PC-3 (cell line): ENCODE measurements around the gene CCNG2. TPM values are rescaled to one million over a fixed set of nuclear protein-coding genes. Genes with fewer than 3 reads are reported as not detected.

ENCODE experiments used
- ATAC-seq: fragments of 200-7000 bp; cut with Tn5 transposase; 2 replicates; pipeline ENCODE4 v1.9.1; 2020; ENCODE audit warnings: mild to moderate bottlenecking, moderate library complexity
- BruUV-seq: library from RNA; stranded (reverse); fragments of 400-500 nt; replicated peaks from 2 replicates; lab custom pipeline; 2021; lab: Mats Ljungman, UMichigan
- CTCF ChIA-PET: fragments of 300-600 bp; sonication (Branson Sonifier 250); formaldehyde crosslinking; loops from one replicate; lab custom pipeline; 2022; ENCODE audit warnings: antibody characterized with exemption; lab: Charles Lee
- POLR2A ChIA-PET: fragments of 300-600 bp; sonication (Branson Sonifier 250); formaldehyde crosslinking; loops from one replicate; lab custom pipeline; 2022; ENCODE audit warnings: antibody characterized with exemption; ENCODE audit not compliant: unreplicated experiment; lab: Charles Lee
- DNase-seq: peaks from one replicate; pipeline ENCODE4 v3.0.0-alpha.2; 2015
- H2AFZ ChIP-seq: fragments of 300-600 bp; sonication (generic); 2 replicates; pipeline ENCODE4 v1.6.0; 2016; ENCODE audit warnings: antibody characterized with exemption, low read length
- H3F3A ChIP-seq: fragments of 300-600 bp; sonication (generic); one replicate; pipeline ENCODE4 v1.6.0; 2017; ENCODE audit warnings: antibody characterized with exemption, low read length, control low read depth, mild to moderate bottlenecking; ENCODE audit not compliant: unreplicated experiment
- H3K27ac ChIP-seq: fragments of 300-600 bp; sonication (generic); 2 replicates; pipeline ENCODE4 v1.5.1; 2016; ENCODE audit warnings: mild to moderate bottlenecking, low read length
- H3K27me3 ChIP-seq: fragments of 300-600 bp; sonication (generic); 2 replicates; pipeline ENCODE4 v1.6.1; 2016; ENCODE audit warnings: low read length, mixed read lengths
- H3K36me3 ChIP-seq: fragments of 300-600 bp; sonication (generic); 2 replicates; pipeline ENCODE4 v1.6.1; 2016; ENCODE audit warnings: low read depth, mixed run types, low read length, mixed read lengths
- H3K4me1 ChIP-seq: fragments of 300-600 bp; sonication (generic); 2 replicates; pipeline ENCODE4 v1.5.1; 2016; ENCODE audit warnings: low read length; ENCODE audit not compliant: insufficient read depth
- H3K4me2 ChIP-seq: fragments of 300-600 bp; sonication (generic); 2 replicates; pipeline ENCODE4 v1.6.0; 2016; ENCODE audit warnings: low read length
- H3K4me3 ChIP-seq: fragments of 300-600 bp; sonication (generic); 2 replicates; pipeline ENCODE4 v1.5.1; 2016; ENCODE audit warnings: mild to moderate bottlenecking, low read length, mixed read lengths
- H3K79me2 ChIP-seq: fragments of 300-600 bp; sonication (generic); 2 replicates; pipeline ENCODE4 v1.6.1; 2017; ENCODE audit warnings: low read length, mixed read lengths
- H3K9ac ChIP-seq: fragments of 300-600 bp; sonication (generic); 2 replicates; pipeline ENCODE4 v1.6.0; 2016; ENCODE audit warnings: mild to moderate bottlenecking, low read length
- H3K9me2 ChIP-seq: fragments of 300-600 bp; sonication (generic); replicated peaks from 2 replicates; pipeline ENCODE4 v1.6.1; 2016; ENCODE audit warnings: mixed run types, low read length, mixed read lengths
- H3K9me3 ChIP-seq: fragments of 300-600 bp; sonication (generic); 2 replicates; pipeline ENCODE4 v1.6.1; 2016; ENCODE audit warnings: low read length, mixed read lengths
- H4K20me1 ChIP-seq: fragments of 300-600 bp; sonication (generic); 2 replicates; pipeline ENCODE4 v1.6.1; 2016; ENCODE audit warnings: low read length, mixed read lengths
- EZH2 ChIP-seq: fragments of 300-600 bp; sonication (generic); IDR thresholded peaks from one replicate; pipeline ENCODE4 v1.6.1; 2017; ENCODE audit warnings: antibody characterized with exemption, mild to moderate bottlenecking, low read length; ENCODE audit not compliant: unreplicated experiment
- EZH2phosphoT487 ChIP-seq: fragments of 300-600 bp; sonication (generic); IDR thresholded peaks from 2 replicates; pipeline ENCODE4 v1.6.1; 2018; ENCODE audit warnings: mild to moderate bottlenecking, antibody characterized with exemption, low read length, borderline replicate concordance
- intact Hi-C: fragments of 100-400 bp; cut with micrococcal nuclease; formaldehyde crosslinking; loops from 2 replicates; pipeline ENCODE4 v1.9.0; 2023
- total RNA-seq: library from RNA; depleted of rRNA; stranded (reverse); fragments of >200 nt; gene quantifications from 2 replicates; pipeline ENCODE4 v1.2.3, GENCODE V29; 2014
- TF ChIP-seq, protein P1 (sequence below): fragments of 300-600 bp; sonication (generic); conservative IDR thresholded peaks from 2 replicates; pipeline ENCODE4 v1.5.1; 2017; ENCODE audit warnings: antibody characterized with exemption, low read depth, mild to moderate bottlenecking, low read length

The CCNG2 gene
- total RNA-seq, 1 experiment from 2014 or later: 8.0 TPM

DNA sequence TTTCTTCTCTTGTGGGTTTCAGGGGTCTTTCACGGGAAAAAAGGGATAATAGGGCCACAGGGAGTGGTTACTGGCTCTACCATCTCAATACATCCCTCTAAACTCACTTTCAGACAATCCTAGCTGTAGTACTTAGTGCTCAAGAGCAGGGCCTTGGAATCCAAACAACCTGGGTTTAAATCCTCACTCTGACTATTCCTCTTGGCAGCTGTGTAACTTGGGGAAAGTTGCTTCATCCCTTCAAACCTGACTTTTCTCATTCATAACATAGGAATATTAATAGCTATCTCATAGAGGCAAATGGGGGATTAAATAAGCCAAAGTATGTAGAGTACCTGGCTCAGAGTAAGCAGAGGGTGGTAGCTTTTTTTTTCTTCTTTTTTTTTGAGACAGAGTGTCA, 32.4 kb downstream of the CCNG2 start:
- H4K20me1 ChIP-seq: no peaks in the 10 kb centered on the region
- intact Hi-C loops: no loop called here
- H3F3A ChIP-seq: no peaks in the 10 kb centered on the region
- no peak overlapping the region for H3K4me2 ChIP-seq
- H3K9me3 ChIP-seq: no peaks in the 10 kb centered on the region
- no peak overlapping the region for H3K9ac ChIP-seq
- no peak overlapping the region for H2AFZ ChIP-seq
- ATAC-seq: no peak
- no peaks in the 10 kb centered on the region for H3K79me2 ChIP-seq
- no peak overlapping the region for H3K27ac ChIP-seq
- peaks cover 13% of the 10 kb centered on the region for H3K4me1 ChIP-seq
- DNase-seq: no peak
- no TSS peak for BruUV-seq
- H3K27me3 ChIP-seq: no peaks in the 10 kb centered on the region
- TF ChIP-seq, protein P1, sequence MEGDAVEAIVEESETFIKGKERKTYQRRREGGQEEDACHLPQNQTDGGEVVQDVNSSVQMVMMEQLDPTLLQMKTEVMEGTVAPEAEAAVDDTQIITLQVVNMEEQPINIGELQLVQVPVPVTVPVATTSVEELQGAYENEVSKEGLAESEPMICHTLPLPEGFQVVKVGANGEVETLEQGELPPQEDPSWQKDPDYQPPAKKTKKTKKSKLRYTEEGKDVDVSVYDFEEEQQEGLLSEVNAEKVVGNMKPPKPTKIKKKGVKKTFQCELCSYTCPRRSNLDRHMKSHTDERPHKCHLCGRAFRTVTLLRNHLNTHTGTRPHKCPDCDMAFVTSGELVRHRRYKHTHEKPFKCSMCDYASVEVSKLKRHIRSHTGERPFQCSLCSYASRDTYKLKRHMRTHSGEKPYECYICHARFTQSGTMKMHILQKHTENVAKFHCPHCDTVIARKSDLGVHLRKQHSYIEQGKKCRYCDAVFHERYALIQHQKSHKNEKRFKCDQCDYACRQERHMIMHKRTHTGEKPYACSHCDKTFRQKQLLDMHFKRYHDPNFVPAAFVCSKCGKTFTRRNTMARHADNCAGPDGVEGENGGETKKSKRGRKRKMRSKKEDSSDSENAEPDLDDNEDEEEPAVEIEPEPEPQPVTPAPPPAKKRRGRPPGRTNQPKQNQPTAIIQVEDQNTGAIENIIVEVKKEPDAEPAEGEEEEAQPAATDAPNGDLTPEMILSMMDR: no peak
- no peak for TF ChIP-seq EZH2
- TF ChIP-seq EZH2phosphoT487: no peak
- POLR2A ChIA-PET: no interaction called here
- CTCF ChIA-PET: interaction anchor here (0.6 kb wide), 1 partner anchor 112 kb away, joined by 4 read pairs; no protein-coding TSS in a partner anchor
- no peaks in the 10 kb centered on the region for H3K36me3 ChIP-seq
- H3K4me3 ChIP-seq: no peak overlapping the region
- no peaks in the 10 kb centered on the region for H3K9me2 ChIP-seq

- no peaks in the 10 kb centered on the region for H4K20me1 ChIP-seq
- H3K36me3 ChIP-seq: no peaks in the 10 kb centered on the region
- no peaks in the 10 kb centered on the region for H3K27me3 ChIP-seq
- H3K4me1 ChIP-seq: peaks cover 13% of the 10 kb centered on the region
- H3F3A ChIP-seq: no peaks in the 10 kb centered on the region
- intact Hi-C loops: no loop called here
- 0 out of 2 replicates have a peak overlapping the region, but pooled peaks have one; percentile 11 for H3K27ac ChIP-seq
- no peaks in the 10 kb centered on the region for H3K79me2 ChIP-seq
- CTCF ChIA-PET: interaction anchor here (0.5 kb wide), 1 partner anchor 11 kb away, joined by 3 read pairs; no protein-coding TSS in a partner anchor
- DNase-seq: peak; percentile 76
- no peaks in the 10 kb centered on the region for H3K9me3 ChIP-seq
- H3K9me2 ChIP-seq: no peaks in the 10 kb centered on the region
- ATAC-seq: peak; percentile 71
- POLR2A ChIA-PET: interaction anchor here (0.7 kb wide), 1 partner anchor 11 kb away, joined by 3 read pairs; no protein-coding TSS in a partner anchor
- H2AFZ ChIP-seq: 0 out of 2 replicates have a peak overlapping the region, but pooled peaks have one; percentile 34
- H3K9ac ChIP-seq: no peak overlapping the region
- H3K4me2 ChIP-seq: 0 out of 2 replicates have a peak overlapping the region, but pooled peaks have one; percentile 26
- H3K4me3 ChIP-seq: no peak overlapping the region
- no peak for TF ChIP-seq EZH2phosphoT487
- TF ChIP-seq, protein P1: 0 out of 2 replicates have a peak, but pooled peaks have one; percentile 12
- BruUV-seq: no TSS peak
Measured at GRCh38 chr4:77190053-77190452, 33.0 kb downstream of the CCNG2 start.

DNA sequence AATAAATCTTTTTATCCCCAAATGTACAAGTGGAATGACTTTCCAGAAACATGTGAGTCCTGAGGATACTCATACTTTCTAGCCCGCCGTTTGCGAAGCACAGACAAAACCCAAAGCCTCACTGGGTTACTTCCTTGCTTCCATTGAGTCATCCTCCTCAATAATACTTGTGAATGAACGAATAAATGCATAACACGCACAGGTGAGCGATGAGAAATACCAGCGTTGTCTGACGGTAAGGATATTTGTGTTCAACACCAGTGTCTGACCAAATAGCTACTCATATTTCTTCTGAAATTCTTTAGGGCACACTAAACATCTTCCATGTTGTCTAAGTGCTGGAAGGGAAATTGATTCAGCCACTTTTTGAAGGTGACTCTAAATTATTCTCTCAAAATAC, 36.0 kb downstream of the CCNG2 start:
- POLR2A ChIA-PET: interaction anchor here (0.6 kb wide), 1 partner anchor 42 kb away, joined by 3 read pairs; no protein-coding TSS in a partner anchor
- no peak for ATAC-seq
- no TSS peak for BruUV-seq

More for the DNA sequence above, 36.0 kb downstream of the CCNG2 start:
- Histone ChIP-seq H3K4me1 (peaks cover 13% of the 10 kb centered on the region), H3F3A (no peaks in the 10 kb centered on the region), H3K4me2 (no peak overlapping the region), H3K36me3 (no peaks in the 10 kb centered on the region), H3K9me3 (no peaks in the 10 kb centered on the region), H4K20me1 (no peaks in the 10 kb centered on the region), H2AFZ (no peak overlapping the region), H3K9ac (no peak overlapping the region), H3K27me3 (no peaks in the 10 kb centered on the region), H3K27ac (no peak overlapping the region), H3K79me2 (no peaks in the 10 kb centered on the region), H3K4me3 (no peak overlapping the region), H3K9me2 (no peaks in the 10 kb centered on the region)
- CTCF ChIA-PET: no interaction called here
- intact Hi-C loops: no loop called here
- DNase-seq: no peak
- TF ChIP-seq EZH2phosphoT487 (no peak), EZH2 (no peak)
- TF ChIP-seq, protein P1: no peak
